ENCODE results near the gene RASGRF2.

RASGRF2 gene

GRCh38 chr5:80959768-80960442 lies at the start of gene RASGRF2:
Gene RASGRF2, plus strand, starts transcription at chr5:80960363. Its CDS starts 376 bp downstream, at chr5:80960739.
- Histone ChIP-seq H3K79me2 (no peaks in the 10 kb centered on the region), H3K27ac (peak within 1 kb of the TSS; percentile 50), H3K4me2 (ENCODE audit: low read length) (peak within 1 kb of the TSS; percentile 52), H3K27me3 (ENCODE audit: control insufficient read depth, insufficient read depth, low read length) (no peaks in the 10 kb centered on the region), H3K9me3 (ENCODE audit: control insufficient read depth, low read length) (no peaks in the 10 kb centered on the region), H3K36me3 (ENCODE audit: control insufficient read depth, insufficient read depth, low read length) (no peaks in the 10 kb centered on the region), H3K9ac (no peak within 1 kb of the TSS), H3K4me3 (ENCODE audit: low read depth, low read length) (peak within 1 kb of the TSS; percentile 45), H3K4me1 (no peaks in the 10 kb centered on the region), H2AFZ (peak within 1 kb of the TSS; percentile 14)
- no peak for TF ChIP-seq CTCF (IDR thresholded peaks at IDR 0.05)

GRCh38 chr5:80912479-80912878 lies 47.7 kb upstream of the RASGRF2 start:
- Histone ChIP-seq H3K36me3 (ENCODE audit: control insufficient read depth, insufficient read depth, low read length) (no peaks in the 10 kb centered on the region), H3K79me2 (no peaks in the 10 kb centered on the region), H3K4me1 (no peaks in the 10 kb centered on the region), H3K27ac (no peak overlapping the region), H3K4me2 (ENCODE audit: low read length) (no peak overlapping the region), H3K27me3 (ENCODE audit: control insufficient read depth, insufficient read depth, low read length) (no peaks in the 10 kb centered on the region), H2AFZ (no peak overlapping the region), H3K9ac (no peak overlapping the region), H3K4me3 (ENCODE audit: low read depth, low read length) (no peak overlapping the region), H3K9me3 (ENCODE audit: control insufficient read depth, low read length) (no peaks in the 10 kb centered on the region)
- no peak for TF ChIP-seq CTCF (IDR thresholded peaks at IDR 0.05)

GRCh38 chr5:80915716-80916115 lies 44.4 kb upstream of the RASGRF2 start:
- Histone ChIP-seq H3K9ac (no peak overlapping the region), H3K4me1 (no peaks in the 10 kb centered on the region), H3K4me3 (ENCODE audit: low read depth, low read length) (no peak overlapping the region), H2AFZ (no peak overlapping the region), H3K27ac (no peak overlapping the region), H3K4me2 (ENCODE audit: low read length) (no peak overlapping the region), H3K79me2 (no peaks in the 10 kb centered on the region), H3K27me3 (ENCODE audit: control insufficient read depth, insufficient read depth, low read length) (no peaks in the 10 kb centered on the region), H3K36me3 (ENCODE audit: control insufficient read depth, insufficient read depth, low read length) (no peaks in the 10 kb centered on the region), H3K9me3 (ENCODE audit: control insufficient read depth, low read length) (no peaks in the 10 kb centered on the region)
- no peak for TF ChIP-seq CTCF (IDR thresholded peaks at IDR 0.05)

GRCh38 chr5:80916676-80917075 lies 43.5 kb upstream of the RASGRF2 start:
- H3K27ac ChIP-seq = no peak overlapping the region
- TF ChIP-seq CTCF (IDR thresholded peaks at IDR 0.05) = no peak
- no peaks in the 10 kb centered on the region for H3K79me2 ChIP-seq

GRCh38 chr5:80917631-80918030 lies 42.5 kb upstream of the RASGRF2 start:
- TF ChIP-seq CTCF (IDR thresholded peaks at IDR 0.05) = no peak
- Histone ChIP-seq H3K79me2 (no peaks in the 10 kb centered on the region), H3K4me2 (ENCODE audit: low read length) (no peak overlapping the region), H3K4me1 (no peaks in the 10 kb centered on the region), H3K9ac (no peak overlapping the region), H2AFZ (no peak overlapping the region), H3K27ac (no peak overlapping the region), H3K9me3 (ENCODE audit: control insufficient read depth, low read length) (no peaks in the 10 kb centered on the region), H3K27me3 (ENCODE audit: control insufficient read depth, insufficient read depth, low read length) (no peaks in the 10 kb centered on the region), H3K36me3 (ENCODE audit: control insufficient read depth, insufficient read depth, low read length) (no peaks in the 10 kb centered on the region), H3K4me3 (ENCODE audit: low read depth, low read length) (no peak overlapping the region)

More at GRCh38 chr5:80916676-80917075, 43.5 kb upstream of the RASGRF2 start:
- H3K36me3 ChIP-seq (ENCODE audit: control insufficient read depth, insufficient read depth, low read length) = no peaks in the 10 kb centered on the region
- no peak overlapping the region for H3K4me3 ChIP-seq (ENCODE audit: low read depth, low read length)
- no peaks in the 10 kb centered on the region for H3K4me1 ChIP-seq
- H3K4me2 ChIP-seq (ENCODE audit: low read length) = no peak overlapping the region
- H3K9me3 ChIP-seq (ENCODE audit: control insufficient read depth, low read length) = no peaks in the 10 kb centered on the region
- H2AFZ ChIP-seq = no peak overlapping the region
- H3K27me3 ChIP-seq (ENCODE audit: control insufficient read depth, insufficient read depth, low read length) = no peaks in the 10 kb centered on the region
- no peak overlapping the region for H3K9ac ChIP-seq

Data from parathyroid adenoma (tissue), 2 donors.